A549 (cell line): ENCODE measurements around the gene ADAMTS12.

ENCODE experiments used
- CHD2 ChIP-seq: fragments of 150-350 bp; IDR thresholded peaks from 2 replicates; pipeline ENCODE4 v1.6.1; 2014; ENCODE audit warnings: low read length; ENCODE audit not compliant: partially characterized antibody
- CTCF ChIP-seq: fragments of >200 bp; sonication (Bioruptor Twin); formaldehyde crosslinking; IDR thresholded peaks from 3 replicates; pipeline ENCODE4 v1.5.1; 2016
- ESRRA ChIP-seq: fragments of 150-350 bp; IDR thresholded peaks from 2 replicates; pipeline ENCODE4 v1.6.1; 2014; ENCODE audit warnings: mild to moderate bottlenecking, low read length, borderline replicate concordance
- SMC3 ChIP-seq: fragments of >200 bp; sonication (Bioruptor Twin); formaldehyde crosslinking; IDR thresholded peaks from 3 replicates; pipeline ENCODE4 v1.6.1; 2018; ENCODE audit warnings: inconsistent platforms

GRCh38 chr5:33934176-33934575 is 42.4 kb upstream of the ADAMTS12 start:
- TF ChIP-seq SMC3 (no peak), CTCF (no peak), CHD2 (no peak), ESRRA (no peak)
